Measurements from ENCODE around the gene AIP. TPM values are rescaled to one million over a fixed set of nuclear protein-coding genes. Genes with fewer than 3 reads are reported as not detected.

AIP gene
- total and polyA plus RNA-seq, 2 of the 8 experiments (the other 6 are each of a cell fraction or from before 2014, with no cell fraction given) = 29.8 to 54.4 TPM

DNA sequence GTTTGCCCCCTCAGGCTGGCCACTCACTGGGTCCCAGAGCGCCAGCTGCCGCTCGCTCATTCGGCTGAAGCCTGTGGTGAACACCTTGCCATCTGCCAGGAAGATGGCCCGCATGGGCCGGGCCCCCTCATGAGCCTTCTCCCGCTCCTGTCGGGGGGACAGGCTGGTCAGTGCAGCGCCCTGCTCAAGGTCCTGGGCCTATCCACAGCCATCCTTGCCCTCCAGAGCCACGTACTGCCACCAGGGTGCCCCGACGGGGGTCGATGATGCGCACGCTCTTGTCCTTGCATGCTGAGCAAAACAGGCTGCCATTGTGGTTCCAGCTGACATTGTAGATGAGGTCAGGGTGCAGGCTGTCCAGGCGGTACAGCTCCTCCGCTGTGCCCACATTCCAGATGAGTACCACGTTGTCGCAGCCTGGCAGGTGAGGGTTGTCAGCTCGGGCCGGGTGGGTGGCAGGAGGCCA, 41.7 kb upstream of the AIP start:
- H3K4me2 ChIP-seq (ENCODE audit: insufficient read depth in 1 of 2, low read depth in 2 of 2, low read length in 2 of 2) = no peak overlapping the region
- TF ChIP-seq SP4 (IDR thresholded peaks at IDR 0.05; ENCODE audit: low read length) = no peak
- no peak for TF ChIP-seq CBX5 (IDR thresholded peaks at IDR 0.05; ENCODE audit: low read depth, low read length)
- no peak for TF ChIP-seq SP1 (IDR thresholded peaks at IDR 0.05; ENCODE audit: low read depth, low read length)
- no peak for TF ChIP-seq TCF12 (IDR thresholded peaks at IDR 0.05; ENCODE audit: low read depth, low read length)
- H2BK120ac ChIP-seq (replicated peaks; ENCODE audit: low read depth, low read length) = no peak overlapping the region
- no peak overlapping the region for H3K18ac ChIP-seq (ENCODE audit: extremely low read depth, low read length)
- H4K5ac ChIP-seq (ENCODE audit: insufficient read length, low read depth, low read length) = no peak overlapping the region
- no peaks in the 10 kb centered on the region for H3K9me3 ChIP-seq (ENCODE audit: insufficient read depth in 2 of 2, low read depth in 1 of 2, low read length in 1 of 2)
- H3K36me3 ChIP-seq (ENCODE audit: control insufficient read depth in 2 of 4, insufficient read depth in 4 of 4, low read length in 3 of 4) = peaks cover 6 to 18% (median 10%) of the 10 kb centered on the region in 4 experiments; a peak in 5 of 8 replicates
- H2AFZ ChIP-seq (ENCODE audit: low read length) = no peak overlapping the region
- H2BK5ac ChIP-seq (ENCODE audit: low read depth, low read length) = no peak overlapping the region
- no peak overlapping the region for H2BK12ac ChIP-seq (ENCODE audit: low read depth, low read length)
- H2BK20ac ChIP-seq (ENCODE audit: low read length) = no peak overlapping the region
- H3K4me3 ChIP-seq (ENCODE audit: extremely low read depth in 1 of 4, insufficient read depth in 2 of 4, low read depth in 3 of 4, low read length in 4 of 4) = no peak overlapping the region
- CTCF ChIA-PET (ENCODE audit: partially characterized antibody) = interaction anchor here (0.9 kb wide), 1 partner anchor 101 kb away, joined by 3 read pairs; no protein-coding TSS in a partner anchor
- WGBS, 2 experiments (ENCODE audit: extremely low coverage in 1 of 2, insufficient coverage in 1 of 2, insufficient read length in 1 of 2, insufficient replicate concordance in 2 of 2, low coverage in 1 of 2, low lambda C conversion rate in 2 of 2, missing lambda C conversion rate in 1 of 2) = 93% methylated on average over 21 of the region's 21 CpGs; no CpG with 5 or more reads in 1 of the 2 experiments
- 0 out of 2 replicates have a peak, but pooled peaks cover 2% of the 10 kb centered on the region for H3K79me1 ChIP-seq (ENCODE audit: low read depth, low read length)
- FAIRE-seq = no peak
- H3K56ac ChIP-seq (replicated peaks; ENCODE audit: insufficient read length, low read depth, low read length) = no peak overlapping the region
- H3K9ac ChIP-seq (replicated peaks in 1 of 4; ENCODE audit: extremely low read depth in 1 of 4, low read depth in 3 of 4, low read length in 3 of 4) = no peak overlapping the region
- no peak for DNase-seq (ENCODE audit: low read depth in 1 of 2, low spot score in 2 of 2)
- H3K4ac ChIP-seq (replicated peaks; ENCODE audit: insufficient read length, low read depth, low read length) = no peak overlapping the region
- H4K8ac ChIP-seq (ENCODE audit: extremely low read depth, insufficient read depth, low read length) = no peak overlapping the region
- H3K27me3 ChIP-seq (replicated peaks in 1 of 4; ENCODE audit: control insufficient read depth in 3 of 4, extremely low read depth in 1 of 4, insufficient read depth in 3 of 4, low read length in 3 of 4) = no peaks in the 10 kb centered on the region
- H3K4me1 ChIP-seq (replicated peaks in 1 of 4; ENCODE audit: control insufficient read depth in 3 of 4, insufficient read depth in 4 of 4, low read length in 3 of 4) = peaks cover 0 to 20% (median 13%) of the 10 kb centered on the region in 4 experiments; a peak in 6 of 7 replicates
- POLR2A ChIA-PET (ENCODE audit: partially characterized antibody) = interaction anchor here (0.7 to 12.5 kb wide), 11 partner anchors 9 to 64 kb away, joined by 3 to 104 read pairs (median 5); partner anchors contain the start of genes CARNS1, PITPNM1 and PPP1CA
- no peak overlapping the region for H3K23ac ChIP-seq (ENCODE audit: insufficient read length)
- no peak overlapping the region for H2AK5ac ChIP-seq (ENCODE audit: low read depth, low read length)
- peaks cover 2% of the 10 kb centered on the region; the same call in 1 of the 2 replicates for H3K23me2 ChIP-seq (ENCODE audit: low read depth, low read length)
- no peaks in the 10 kb centered on the region for H3K79me2 ChIP-seq (ENCODE audit: control insufficient read depth in 1 of 2, insufficient read depth in 2 of 2, low read length in 2 of 2)
- H4K91ac ChIP-seq (replicated peaks; ENCODE audit: insufficient read length, low read length) = no peak overlapping the region
- H3K14ac ChIP-seq (ENCODE audit: insufficient read length) = no peak overlapping the region
- peaks cover 4 to 15% of the 10 kb centered on the region in 2 experiments for H4K20me1 ChIP-seq (replicated peaks in 1 of 2; ENCODE audit: control insufficient read depth in 1 of 2, insufficient read depth in 2 of 2, low read length in 2 of 2)
- no peak overlapping the region for H3K27ac ChIP-seq (ENCODE audit: low read depth, low read length)
- no peak overlapping the region for H2BK15ac ChIP-seq (ENCODE audit: low read length)

Measured in H1 (cell line).